Measurements from ENCODE around the gene ZBTB48. TPM values are rescaled to one million over a fixed set of nuclear protein-coding genes. Genes with fewer than 3 reads are reported as not detected.

The ZBTB48 gene
- total RNA-seq, 3 donors from 2014 or later (not counting 1 experiment from before 2014, with no cell fraction given), result 45.6 to 56.4 (median 54.0) TPM

GRCh38 chr1:6585081-6585722 is 5.4 kb downstream of the ZBTB48 start:
- ATAC-seq (no peak), DNase-seq (no peak)
- no peaks in the 10 kb centered on the region for H3K9me3 Mint-ChIP-seq
- H3K4me3 Mint-ChIP-seq, result no peak overlapping the region
- peaks cover 23% of the 10 kb centered on the region for H3K36me3 ChIP-seq (ENCODE audit: control insufficient read depth, insufficient read depth, low read length)
- no peak overlapping the region for H3K4me3 ChIP-seq (ENCODE audit: low read length)
- no peak for TF ChIP-seq CTCF (IDR thresholded peaks at IDR 0.05)
- H3K36me3 Mint-ChIP-seq, result no peaks in the 10 kb centered on the region
- H3K4me1 Mint-ChIP-seq, result peaks cover 18 to 40% of the 10 kb centered on the region in 2 donors
- H3K27me3 ChIP-seq (ENCODE audit: control insufficient read depth, insufficient read depth, low read length), result no peaks in the 10 kb centered on the region
- intact Hi-C loops (cut with micrococcal nuclease), result no loop called here
- peaks cover 31% of the 10 kb centered on the region for H3K4me1 ChIP-seq (ENCODE audit: control insufficient read depth, insufficient read depth, low read length)
- peak overlapping the region; percentile 9 to 64 for H3K27ac Mint-ChIP-seq
- no peaks in the 10 kb centered on the region for H3K27me3 Mint-ChIP-seq (ENCODE audit: low read depth in 2 of 2)
- H3K27ac ChIP-seq (ENCODE audit: low read length), result no peak overlapping the region
- 94% methylated on average over 12 of the region's 12 CpGs for WGBS (ENCODE audit: insufficient coverage)
- H3K9me3 ChIP-seq (ENCODE audit: control insufficient read depth, insufficient read depth, low read length), result no peaks in the 10 kb centered on the region

GRCh38 chr1:6585841-6586240 is 6.0 kb downstream of the ZBTB48 start:
- peaks cover 17 to 40% of the 10 kb centered on the region in 2 donors for H3K4me1 Mint-ChIP-seq

GRCh38 chr1:6586404-6586816 is 6.6 kb downstream of the ZBTB48 start:
- Mint-ChIP-seq H3K27ac (no peak overlapping the region), H3K36me3 (no peaks in the 10 kb centered on the region), H3K4me1 (peaks cover 19 to 41% of the 10 kb centered on the region in 2 donors), H3K9me3 (no peaks in the 10 kb centered on the region), H3K4me3 (no peak overlapping the region), H3K27me3 (ENCODE audit: low read depth in 2 of 2) (no peaks in the 10 kb centered on the region)
- no peaks in the 10 kb centered on the region for H3K27me3 ChIP-seq (ENCODE audit: control insufficient read depth, insufficient read depth, low read length)
- no peak for TF ChIP-seq CTCF (IDR thresholded peaks at IDR 0.05)
- peaks cover 27% of the 10 kb centered on the region for H3K4me1 ChIP-seq (ENCODE audit: control insufficient read depth, insufficient read depth, low read length)
- no peak overlapping the region for H3K27ac ChIP-seq (ENCODE audit: low read length)
- H3K4me3 ChIP-seq (ENCODE audit: low read length), result no peak overlapping the region
- no peak for ATAC-seq
- no peak for DNase-seq
- intact Hi-C loops (cut with micrococcal nuclease), result no loop called here
- WGBS (ENCODE audit: insufficient coverage), result 94% methylated on average over 11 of the region's 11 CpGs
- H3K9me3 ChIP-seq (ENCODE audit: control insufficient read depth, insufficient read depth, low read length), result no peaks in the 10 kb centered on the region
- peaks cover 26% of the 10 kb centered on the region for H3K36me3 ChIP-seq (ENCODE audit: control insufficient read depth, insufficient read depth, low read length)

More at GRCh38 chr1:6585841-6586240, 6.0 kb downstream of the ZBTB48 start:
- H3K27me3 ChIP-seq (ENCODE audit: control insufficient read depth, insufficient read depth, low read length), result no peaks in the 10 kb centered on the region
- no peak for DNase-seq
- H3K9me3 ChIP-seq (ENCODE audit: control insufficient read depth, insufficient read depth, low read length), result no peaks in the 10 kb centered on the region
- H3K27ac Mint-ChIP-seq, result no peak overlapping the region
- ATAC-seq, result no peak
- H3K27me3 Mint-ChIP-seq (ENCODE audit: low read depth in 2 of 2), result no peaks in the 10 kb centered on the region
- TF ChIP-seq CTCF (IDR thresholded peaks at IDR 0.05), result no peak
- no peak overlapping the region for H3K27ac ChIP-seq (ENCODE audit: low read length)
- intact Hi-C loops (cut with micrococcal nuclease), result no loop called here
- no peak overlapping the region for H3K4me3 Mint-ChIP-seq
- H3K9me3 Mint-ChIP-seq, result no peaks in the 10 kb centered on the region
- WGBS (ENCODE audit: insufficient coverage), result 98% methylated on average over 7 of the region's 7 CpGs
- peaks cover 27% of the 10 kb centered on the region for H3K4me1 ChIP-seq (ENCODE audit: control insufficient read depth, insufficient read depth, low read length)
- H3K36me3 ChIP-seq (ENCODE audit: control insufficient read depth, insufficient read depth, low read length), result peaks cover 26% of the 10 kb centered on the region
- no peaks in the 10 kb centered on the region for H3K36me3 Mint-ChIP-seq
- H3K4me3 ChIP-seq (ENCODE audit: low read length), result no peak overlapping the region
